H7 (cell line): ENCODE data around the gene MYMK. TPM values are rescaled to one million over a fixed set of nuclear protein-coding genes. Genes with fewer than 3 reads are reported as not detected.

Source experiments
- DNase-seq: peaks from one replicate; pipeline ENCODE4 v3.0.0; 2012
- H3K27me3 ChIP-seq: 2 replicates; pipeline ENCODE4 v1.6.0; 2011; ENCODE audit warnings: mild to moderate bottlenecking, low read length; ENCODE audit not compliant: control insufficient read depth, insufficient read depth
- H3K36me3 ChIP-seq: replicated peaks from 2 replicates; pipeline ENCODE4 v1.5.1; 2011; ENCODE audit warnings: low read length; ENCODE audit not compliant: control insufficient read depth, insufficient read depth
- H3K4me3 ChIP-seq: 2 replicates; pipeline ENCODE4 v1.5.1; 2011; ENCODE audit warnings: low read depth, mild to moderate bottlenecking, control low read depth, low read length, moderate library complexity; ENCODE audit not compliant: insufficient read depth
- total RNA-seq: library from RNA; depleted of rRNA; stranded (reverse); fragments of >200 nt; shearing (Covaris generic); gene quantifications from 2 replicates; pipeline ENCODE4 v1.2.3, GENCODE V29; 2014

MYMK gene
- total RNA-seq, 1 experiment from 2014 or later, result not detected

DNA sequence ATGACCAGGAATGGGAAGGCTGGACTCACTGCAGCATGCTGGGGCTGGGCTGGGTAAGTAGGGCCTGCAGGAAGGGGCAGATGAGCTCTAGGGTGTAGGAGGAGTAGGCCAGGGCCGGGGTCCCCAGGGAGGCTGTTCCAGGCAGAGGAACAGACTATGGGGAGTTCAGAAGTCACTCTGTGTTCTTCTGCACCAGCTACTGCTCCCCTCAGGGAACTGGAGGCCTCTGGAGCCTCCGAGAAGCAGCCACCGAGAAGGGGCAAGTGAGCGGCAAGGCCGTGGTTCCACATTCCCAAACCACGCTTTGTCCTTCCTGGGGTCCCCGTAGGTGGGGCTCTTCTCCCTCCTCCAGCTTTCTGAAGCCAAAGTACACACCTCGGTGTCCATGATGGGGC lies 37.4 kb downstream of the MYMK start:
- Histone ChIP-seq H3K27me3 (no peaks in the 10 kb centered on the region), H3K4me3 (no peak overlapping the region), H3K36me3 (no peaks in the 10 kb centered on the region)
- DNase-seq, result no peak

DNA sequence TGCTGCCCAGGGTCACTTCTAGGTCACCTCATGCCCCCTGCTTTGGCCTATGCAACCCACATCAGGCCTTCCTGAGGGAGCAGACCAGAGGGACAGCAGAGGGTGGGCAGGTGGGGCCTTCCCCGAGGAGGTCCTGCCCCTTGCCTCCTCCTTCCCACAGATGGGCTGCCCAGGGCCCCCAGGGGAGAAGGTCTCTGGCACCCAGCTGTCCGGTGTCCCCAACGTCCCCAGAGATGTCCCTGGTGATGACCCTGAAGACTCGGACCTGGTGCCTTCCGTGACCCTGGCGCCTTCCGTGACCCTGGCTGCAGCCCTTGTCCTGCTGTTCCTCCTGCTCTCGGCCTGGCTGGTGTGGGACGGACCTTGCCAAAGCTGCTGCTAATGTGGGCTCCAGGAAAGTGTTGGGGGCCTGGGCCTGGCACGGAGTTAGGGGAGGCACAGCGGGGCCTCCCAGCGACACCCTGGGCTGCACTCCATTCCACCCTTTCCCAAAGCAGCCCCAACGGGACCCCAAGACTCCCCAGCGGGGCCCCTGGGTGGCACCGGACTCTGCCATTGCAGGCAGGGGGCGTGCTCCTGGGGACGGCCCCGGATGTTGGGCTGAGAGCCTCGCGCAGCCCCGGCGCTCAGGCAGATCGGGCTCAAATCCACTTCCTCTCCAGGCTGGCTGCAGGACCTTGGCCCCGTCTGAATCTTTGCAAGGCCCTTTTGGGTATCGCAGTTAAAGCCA lies 39.1 kb downstream of the MYMK start:
- Histone ChIP-seq H3K4me3 (no peak overlapping the region), H3K27me3 (no peaks in the 10 kb centered on the region; the same call in 1 of the 2 replicates), H3K36me3 (no peaks in the 10 kb centered on the region)
- DNase-seq, result peak; percentile 76

- peak; percentile 75 for DNase-seq
- H3K27me3 ChIP-seq, result no peaks in the 10 kb centered on the region; the same call in none of the 2 replicates
Measured at GRCh38 chr9:133484671-133485437, 39.9 kb downstream of the MYMK start.

GRCh38 chr9:133483611-133484010 lies 41.1 kb downstream of the MYMK start:
- H3K4me3 ChIP-seq, result no peak overlapping the region
- DNase-seq, result peak; percentile 39
- H3K36me3 ChIP-seq, result no peaks in the 10 kb centered on the region

More at GRCh38 chr9:133484671-133485437, 39.9 kb downstream of the MYMK start:
- H3K4me3 ChIP-seq, result no peak overlapping the region
- H3K36me3 ChIP-seq, result no peaks in the 10 kb centered on the region

GRCh38 chr9:133478851-133479711 lies 45.7 kb downstream of the MYMK start, which contains the start of gene SLC2A6:
Gene SLC2A6 (minus strand): TSS chr9:133479099. CDS start chr9:133479059, 40 bp downstream.
- peaks cover 3% of the 10 kb centered on the region for H3K27me3 ChIP-seq
- DNase-seq, result peak; percentile 100
- H3K36me3 ChIP-seq, result peaks cover 9% of the 10 kb centered on the region
- H3K4me3 ChIP-seq, result peak within 1 kb of the TSS; percentile 63

More at GRCh38 chr9:133483611-133484010, 41.1 kb downstream of the MYMK start:
- H3K27me3 ChIP-seq, result peaks cover 3% of the 10 kb centered on the region

DNA sequence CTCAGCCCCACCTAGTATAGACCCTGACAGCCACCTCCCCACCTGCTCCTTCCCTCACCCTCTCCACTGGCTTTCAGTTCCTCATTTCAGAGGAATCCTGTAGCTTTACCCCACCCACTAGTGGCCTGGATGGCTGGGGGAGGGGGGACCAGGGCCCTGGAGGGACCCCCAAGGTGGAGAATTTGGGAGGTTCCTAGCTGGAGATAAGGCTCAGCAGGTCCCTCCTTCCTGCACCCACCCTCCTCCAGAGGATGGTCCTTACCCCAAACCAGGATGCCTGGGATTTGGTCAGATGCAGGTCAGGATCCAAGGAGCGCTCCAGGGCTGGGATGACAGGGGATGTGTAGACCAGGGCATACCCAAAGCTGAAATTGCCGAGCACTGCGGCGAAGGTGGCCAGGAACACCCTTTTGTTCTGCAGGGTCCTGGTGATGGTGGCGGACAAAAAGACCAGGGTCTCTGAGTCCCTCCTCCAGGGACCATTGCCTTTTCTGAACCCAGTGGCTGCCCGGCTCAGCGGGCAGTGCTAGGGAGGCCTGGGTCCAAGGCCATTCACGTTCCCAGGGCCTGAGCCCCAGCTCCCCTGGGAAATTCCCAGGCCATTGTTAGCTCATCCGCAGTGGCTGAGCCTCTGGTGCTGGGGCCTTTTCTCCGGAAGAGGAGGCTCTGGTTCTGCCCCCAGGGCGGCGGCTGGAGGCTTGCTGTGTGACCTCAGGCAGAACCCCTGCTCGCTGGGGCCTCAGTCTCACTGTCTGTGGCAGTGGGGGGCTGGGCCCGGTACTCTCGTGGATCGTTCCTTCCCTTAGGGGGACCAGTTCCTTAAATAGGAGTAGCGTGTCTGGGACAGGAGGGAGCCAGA lies 46.5 kb downstream of the MYMK start:
- Histone ChIP-seq H3K36me3 (peaks cover 10% of the 10 kb centered on the region), H3K27me3 (peaks cover 3% of the 10 kb centered on the region), H3K4me3 (peak overlapping the region; percentile 63)
- DNase-seq, result peak; percentile 85

DNA sequence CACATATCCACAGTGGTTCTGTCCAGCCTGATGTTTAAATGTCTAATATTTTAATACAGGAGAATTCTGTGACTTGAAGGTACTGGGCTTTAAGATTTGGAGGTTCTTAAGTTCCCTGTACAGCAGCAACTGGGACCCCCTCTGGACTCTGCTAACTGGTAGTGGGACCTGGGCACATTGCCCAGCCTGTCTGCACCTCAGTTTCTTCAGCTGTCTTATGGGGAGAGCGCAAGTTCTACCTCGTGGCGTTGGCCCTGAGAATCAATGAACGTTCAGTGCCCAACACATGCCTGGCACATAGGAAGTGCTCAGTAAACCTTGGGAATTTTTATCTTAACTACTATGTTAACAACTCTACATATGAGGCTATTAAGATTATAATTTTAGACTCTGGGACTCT lies 47.3 kb downstream of the MYMK start:
- H3K4me3 ChIP-seq, result no peak overlapping the region

GRCh38 chr9:133476941-133477340 lies 47.8 kb downstream of the MYMK start:
- no peak for DNase-seq
- Histone ChIP-seq H3K36me3 (peaks cover 11% of the 10 kb centered on the region), H3K4me3 (no peak overlapping the region), H3K27me3 (peaks cover 3% of the 10 kb centered on the region; the same call in 1 of the 2 replicates)

More for the DNA sequence above, 47.3 kb downstream of the MYMK start:
- DNase-seq, result no peak
- Histone ChIP-seq H3K36me3 (peaks cover 11% of the 10 kb centered on the region), H3K27me3 (peaks cover 3% of the 10 kb centered on the region)

DNA sequence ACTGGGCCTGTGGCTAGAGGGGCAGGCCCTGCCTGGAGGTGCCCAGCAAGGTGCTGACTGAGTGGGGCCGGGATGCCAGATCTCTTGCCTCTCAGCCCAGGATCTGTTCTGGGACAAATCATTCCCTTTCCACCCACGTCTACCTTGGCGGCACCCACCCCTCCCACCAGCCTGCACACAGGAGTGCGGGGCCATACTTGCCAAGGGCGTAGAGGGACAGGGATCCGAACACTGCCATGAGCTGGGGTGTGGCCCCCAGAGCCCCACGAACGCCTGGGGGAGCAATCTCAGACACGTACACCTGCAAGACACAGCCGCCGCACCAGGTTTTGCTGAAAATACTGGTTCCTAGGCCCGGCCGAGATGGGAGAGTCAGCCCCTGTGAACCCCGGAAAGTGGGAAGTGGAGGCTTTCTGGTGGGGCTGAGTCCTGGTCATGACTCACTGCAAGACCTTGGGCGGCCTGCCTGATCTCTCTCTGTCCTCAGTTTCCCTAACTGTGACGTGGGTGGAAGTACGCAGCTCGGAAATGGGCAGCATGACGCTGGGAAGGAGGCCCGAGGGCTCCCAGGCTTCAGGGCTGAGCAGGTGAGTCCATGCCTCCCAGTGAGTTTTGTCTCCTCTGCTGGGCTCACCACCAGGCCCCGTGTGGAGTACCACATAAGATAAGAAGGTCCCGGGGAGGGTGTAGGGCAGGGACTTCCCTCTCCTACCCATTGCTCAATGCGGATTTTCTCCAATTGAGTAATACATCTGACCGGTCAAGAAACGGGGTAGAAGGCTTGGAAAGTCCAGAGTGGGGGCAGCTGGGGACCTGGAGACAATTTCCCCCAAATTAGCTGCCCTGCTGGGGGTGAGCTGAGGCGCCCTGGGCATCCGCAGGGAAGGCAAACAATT lies 48.5 kb downstream of the MYMK start:
- Histone ChIP-seq H3K36me3 (peaks cover 11% of the 10 kb centered on the region), H3K27me3 (peaks cover 3% of the 10 kb centered on the region; the same call in 1 of the 2 replicates), H3K4me3 (no peak overlapping the region)
- no peak for DNase-seq

- peaks cover 11% of the 10 kb centered on the region for H3K36me3 ChIP-seq
- H3K4me3 ChIP-seq, result no peak overlapping the region
- H3K27me3 ChIP-seq, result peaks cover 3% of the 10 kb centered on the region; the same call in 1 of the 2 replicates
- DNase-seq, result no peak
Measured at GRCh38 chr9:133475292-133476012, 49.3 kb downstream of the MYMK start.

DNA sequence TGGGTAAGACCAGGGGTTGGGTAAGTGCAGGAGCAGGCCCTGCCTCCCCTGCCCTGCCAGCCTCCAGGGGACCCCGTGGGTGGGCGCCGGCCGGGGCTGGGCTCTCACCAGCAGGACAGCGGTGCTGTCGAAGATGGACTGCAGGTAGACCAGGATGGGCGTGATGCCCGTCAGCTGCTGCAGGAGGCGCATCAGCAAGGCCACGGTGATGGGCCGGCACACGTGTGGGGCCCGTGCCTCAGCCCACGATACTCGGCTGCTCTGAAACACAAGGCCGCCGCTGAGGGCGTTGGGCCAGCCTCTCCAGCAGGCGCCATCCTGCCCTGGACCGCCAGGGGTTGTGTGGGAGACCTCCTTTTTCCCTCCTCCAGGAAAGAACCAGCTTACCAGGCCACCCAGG lies 49.9 kb downstream of the MYMK start:
- Histone ChIP-seq H3K36me3 (peaks cover 11% of the 10 kb centered on the region), H3K27me3 (peaks cover 3% of the 10 kb centered on the region; the same call in 1 of the 2 replicates), H3K4me3 (no peak overlapping the region)
- DNase-seq, result no peak

- peaks cover 11% of the 10 kb centered on the region for H3K36me3 ChIP-seq
- no peaks in the 10 kb centered on the region; the same call in 1 of the 2 replicates for H3K27me3 ChIP-seq
- no peak for DNase-seq
- no peak overlapping the region for H3K4me3 ChIP-seq
Measured at GRCh38 chr9:133474215-133474614, 50.5 kb downstream of the MYMK start.
